NCI-H1436 treated with DMSO at 0.1 percent for 48 hours (cell line): ENCODE data around the gene TTBK2.
"Not testable (repeated sequence)": the region's sequence is repeated elsewhere in the genome, so short reads cannot be mapped to it uniquely, and the experiment has no call there.

Source experiments
- DNase-seq: peaks from one replicate; lab custom pipeline; 2025; lab: John Stamatoyannopoulos, UW

The TTBK2 gene

GRCh38 chr15:42908538-42908937, 12.0 kb downstream of the TTBK2 start:
- DNase-seq = no peak

- DNase-seq = no peak
Observed at GRCh38 chr15:42903388-42904324, 16.9 kb downstream of the TTBK2 start.

- not testable (repeated sequence) for DNase-seq
Observed at GRCh38 chr15:42893911-42894310, 26.7 kb downstream of the TTBK2 start.

- DNase-seq = no peak
Observed at GRCh38 chr15:42891569-42891968, 29.0 kb downstream of the TTBK2 start.

- DNase-seq = no peak
Observed at GRCh38 chr15:42890161-42890913, 30.2 kb downstream of the TTBK2 start.

DNA sequence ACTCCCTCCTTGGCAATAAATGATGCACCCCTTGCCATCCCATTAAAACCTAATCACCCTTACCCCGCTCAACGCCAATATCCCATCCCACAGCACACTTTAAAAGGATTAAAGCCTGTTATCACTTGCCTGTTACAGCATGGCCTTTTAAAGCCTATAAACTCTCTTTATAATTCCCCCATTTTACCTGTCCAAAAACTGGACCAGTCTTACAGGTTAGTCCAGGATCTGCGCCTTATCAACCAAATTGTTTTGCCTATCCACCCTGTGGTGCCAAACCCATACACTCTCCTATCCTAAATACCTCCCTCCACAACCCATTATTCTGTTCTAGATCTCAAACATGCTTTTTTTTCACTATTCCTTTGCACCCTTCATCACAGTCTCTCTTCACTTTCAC, 33.2 kb downstream of the TTBK2 start:
- DNase-seq = not testable (repeated sequence)

DNA sequence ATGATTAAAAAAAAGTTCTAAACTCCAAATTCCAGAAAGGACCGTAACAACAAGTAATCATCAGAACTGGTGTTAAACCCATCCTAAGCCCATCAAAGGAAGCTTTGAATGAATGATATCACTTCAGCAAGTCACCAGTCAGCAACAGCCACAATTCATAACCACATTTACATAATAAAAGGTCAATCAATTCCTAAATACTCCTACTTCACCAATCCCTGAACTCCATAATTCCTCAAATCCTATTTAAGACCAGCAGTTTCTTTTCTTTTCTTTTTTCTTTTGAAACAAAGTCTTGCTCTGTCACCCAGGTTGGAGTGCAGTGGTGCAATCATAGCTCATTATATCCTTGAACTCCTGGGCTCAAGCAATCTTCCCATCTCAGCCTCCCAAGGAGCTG, 40.5 kb downstream of the TTBK2 start:
- no peak for DNase-seq

GRCh38 chr15:42879443-42879842, 41.1 kb downstream of the TTBK2 start:
- DNase-seq = no peak

GRCh38 chr15:42876224-42876623, 44.4 kb downstream of the TTBK2 start:
- DNase-seq = no peak

DNA sequence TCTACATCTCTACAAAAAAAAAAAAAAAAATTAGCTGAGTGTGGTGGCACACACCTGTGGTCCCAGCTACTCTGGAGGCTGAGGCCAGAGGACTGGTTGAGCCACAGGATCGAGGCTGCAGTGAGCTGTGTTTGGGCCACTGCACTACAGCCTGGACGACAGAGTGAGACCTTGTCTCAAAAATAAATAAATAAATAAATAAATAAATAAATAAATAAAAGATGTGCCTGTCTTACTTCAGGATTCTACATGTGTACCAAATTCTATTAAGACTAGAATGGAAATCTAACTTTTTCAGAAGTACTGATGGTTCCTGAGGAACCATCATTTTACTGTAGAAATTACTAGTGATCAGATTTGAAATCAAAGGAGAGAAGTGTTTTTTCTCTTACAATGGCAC, 51.9 kb downstream of the TTBK2 start:
- no peak for DNase-seq

DNA sequence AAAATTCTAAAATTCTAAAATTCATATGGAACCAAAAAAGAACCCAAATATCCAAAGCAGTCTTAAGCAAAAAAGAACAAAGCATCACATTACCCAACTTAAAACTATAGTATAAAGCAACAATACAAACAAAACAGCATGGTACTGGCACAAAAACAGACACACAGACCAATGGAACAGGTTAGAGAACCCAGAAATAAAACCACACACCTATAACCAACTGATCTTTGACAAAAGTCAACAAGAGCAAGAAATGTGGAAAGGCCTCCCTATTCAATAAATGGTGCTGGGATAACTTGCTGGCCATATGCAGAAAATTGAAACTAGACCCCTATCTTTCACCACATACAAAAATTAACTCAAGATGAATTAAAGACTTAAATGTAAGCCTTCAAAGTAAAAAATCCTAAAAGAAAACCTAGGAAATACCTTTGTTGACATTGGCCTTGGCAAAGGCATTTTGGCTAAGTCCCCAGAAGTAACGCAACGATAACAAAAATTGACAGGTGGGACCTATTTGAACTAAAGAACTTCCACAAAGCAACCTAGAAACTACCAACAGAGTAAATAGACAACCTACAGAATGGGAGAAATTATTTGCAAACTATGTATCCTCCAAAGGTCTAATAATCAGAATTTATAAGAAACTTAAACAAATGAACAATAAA, 56.9 kb downstream of the TTBK2 start:
- DNase-seq = no peak

GRCh38 chr15:42858999-42859789, 61.4 kb downstream of the TTBK2 start:
- DNase-seq = no peak

- DNase-seq = no peak
Observed at GRCh38 chr15:42858540-42858939, 62.0 kb downstream of the TTBK2 start.

GRCh38 chr15:42854576-42854975, 66.0 kb downstream of the TTBK2 start:
- DNase-seq = no peak

GRCh38 chr15:42849836-42850235, 70.7 kb downstream of the TTBK2 start:
- no peak for DNase-seq

DNA sequence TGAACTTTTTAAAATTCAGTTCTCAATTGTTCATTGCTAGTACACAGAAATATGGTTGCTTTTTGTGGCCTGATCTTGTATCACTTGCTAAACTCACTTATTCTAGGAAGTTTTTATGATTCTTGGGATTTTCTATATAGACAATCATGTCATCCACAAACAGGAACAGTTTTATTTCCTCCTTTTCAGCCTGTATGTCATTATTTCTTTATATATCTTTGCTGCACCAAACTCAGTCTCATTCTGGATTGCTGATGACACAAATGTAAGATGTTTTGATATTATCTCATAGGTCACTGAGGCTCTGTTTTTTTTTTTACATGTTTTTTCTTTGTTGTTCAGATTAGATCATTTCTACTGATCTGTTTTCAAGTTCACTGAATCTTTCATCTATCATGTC, 71.7 kb downstream of the TTBK2 start:
- DNase-seq = no peak

DNA sequence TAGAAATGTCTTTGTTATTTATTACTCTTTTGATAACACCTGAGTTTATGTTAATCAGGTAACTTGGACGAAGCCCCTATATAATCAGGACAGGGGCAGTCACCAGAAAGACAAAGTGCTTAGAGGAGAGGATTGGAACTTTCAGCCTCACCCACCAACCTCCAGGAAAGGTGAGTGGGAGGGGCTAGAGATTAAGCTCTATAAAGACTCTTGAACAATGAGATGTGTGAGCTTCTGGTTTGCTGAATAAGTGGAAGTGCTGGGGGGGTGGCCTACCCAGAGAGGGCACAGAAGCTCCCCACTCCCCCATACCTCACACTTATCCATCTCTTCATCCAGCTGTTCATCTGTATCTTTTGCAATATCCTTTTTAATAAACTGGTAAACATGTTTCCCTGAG, 73.9 kb downstream of the TTBK2 start:
- no peak for DNase-seq

- no peak for DNase-seq
Observed at GRCh38 chr15:42845581-42845980, 75.0 kb downstream of the TTBK2 start.

DNA sequence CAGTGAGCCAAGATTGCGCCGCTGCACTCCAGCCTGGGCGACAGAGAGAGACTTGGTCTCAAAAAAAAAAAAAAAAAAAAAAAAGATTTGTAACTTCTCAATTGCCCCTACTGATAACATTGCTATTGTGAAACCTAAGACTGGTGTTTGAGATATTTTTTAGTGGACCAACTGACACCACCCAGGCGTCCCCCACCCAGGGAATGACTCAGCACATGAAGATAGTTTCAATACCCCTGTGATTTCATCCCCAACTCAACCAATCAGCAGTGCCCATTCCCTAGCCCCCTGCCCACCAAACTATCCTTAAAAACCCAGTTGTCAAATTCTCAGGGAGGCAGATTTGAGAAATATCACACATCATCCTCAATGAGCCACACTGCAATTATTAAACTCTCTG, 76.9 kb downstream of the TTBK2 start:
- DNase-seq = no peak

GRCh38 chr15:42836251-42836650, 84.3 kb downstream of the TTBK2 start:
- no peak for DNase-seq

- no peak for DNase-seq
Observed at GRCh38 chr15:42832576-42832975, 88.0 kb downstream of the TTBK2 start.
